SJCRH30 (cell line): ENCODE results near the gene ZNF474. TPM values are rescaled to one million over a fixed set of nuclear protein-coding genes. Genes with fewer than 3 reads are reported as not detected.
A peak's percentile ranks its signal among the peaks of the same experiment; 100 is the strongest.

Experiments
- DNase-seq, 2 experiments: peaks; one replicate each; pipeline ENCODE4 v3.0.0-alpha.2; 2015 to 2020
- H3K27ac ChIP-seq: fragments of 250-450 bp; sonication (Bioruptor Pico); 2 replicates; pipeline ENCODE4 v1.5.1; 2020; ENCODE audit warnings: mild to moderate bottlenecking, moderate library complexity
- H3K27me3 ChIP-seq: fragments of 250-450 bp; sonication (Bioruptor Pico); 2 replicates; pipeline ENCODE4 v1.5.1; 2020; ENCODE audit warnings: mild to moderate bottlenecking, moderate library complexity
- H3K36me3 ChIP-seq: fragments of 250-450 bp; sonication (Bioruptor Pico); 2 replicates; pipeline ENCODE4 v1.5.1; 2020; ENCODE audit warnings: mild to moderate bottlenecking, moderate library complexity
- H3K4me1 ChIP-seq: fragments of 250-450 bp; sonication (Bioruptor Pico); 2 replicates; pipeline ENCODE4 v1.5.1; 2020; ENCODE audit warnings: mild to moderate bottlenecking, moderate library complexity
- H3K4me3 ChIP-seq: fragments of 250-450 bp; sonication (Bioruptor Pico); 2 replicates; pipeline ENCODE4 v1.5.1; 2020; ENCODE audit warnings: mild to moderate bottlenecking, moderate library complexity
- H3K9me3 ChIP-seq: fragments of 250-450 bp; sonication (Bioruptor Pico); replicated peaks from 2 replicates; pipeline ENCODE4 v1.5.1; 2020; ENCODE audit warnings: mild to moderate bottlenecking, moderate library complexity
- total RNA-seq: library from RNA; depleted of rRNA; stranded (reverse); fragments of >200 nt; shearing (Covaris generic); gene quantifications from 2 replicates; pipeline ENCODE4 v1.2.3, GENCODE V29; 2014

ZNF474 gene
- total RNA-seq, 1 experiment from 2014 or later, result 0.16 TPM

DNA sequence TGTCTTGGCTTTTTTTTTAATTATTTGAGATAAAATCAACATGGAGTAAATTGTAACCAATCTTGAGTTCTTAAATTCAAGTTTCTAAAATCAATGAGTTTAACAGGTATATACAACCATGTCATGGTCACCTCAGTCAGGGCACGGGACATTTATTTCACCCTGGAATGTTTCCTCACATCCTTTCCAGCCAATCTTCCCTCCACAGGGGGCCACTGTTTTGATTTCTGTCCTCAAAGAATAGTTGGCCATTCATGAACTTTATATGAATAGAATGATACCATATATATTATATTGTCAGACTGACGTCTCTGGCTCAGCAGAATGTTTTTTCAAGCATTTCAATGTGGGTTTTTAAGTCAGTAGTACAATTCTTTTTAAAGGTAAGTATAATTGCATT, 806 bp downstream of the ZNF474 start:
- Histone ChIP-seq H3K27ac (no peak overlapping the region), H3K4me3 (no peak overlapping the region), H3K4me1 (peaks cover 24% of the 10 kb centered on the region), H3K27me3 (no peaks in the 10 kb centered on the region), H3K9me3 (no peaks in the 10 kb centered on the region), H3K36me3 (no peaks in the 10 kb centered on the region)
- no peak for DNase-seq

DNA sequence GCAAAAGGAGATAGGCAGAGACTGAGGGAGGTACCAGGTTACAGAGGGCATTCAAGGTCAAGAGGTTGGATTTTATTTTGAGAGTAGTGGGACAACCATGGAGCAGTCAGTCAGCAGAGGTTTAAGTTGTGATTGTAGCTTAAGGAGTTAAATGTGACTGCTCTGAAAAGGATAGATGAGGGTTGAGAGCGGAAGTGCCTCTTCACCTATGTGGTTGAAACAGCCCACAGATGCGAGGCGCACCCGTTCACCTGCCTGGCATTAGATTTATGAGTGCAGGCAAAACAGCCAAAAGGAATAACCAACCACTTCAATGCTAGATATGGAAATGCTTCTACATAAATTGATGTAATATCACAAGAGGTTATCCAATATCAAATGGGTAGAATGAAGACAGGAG, 8.4 kb downstream of the ZNF474 start:
- Histone ChIP-seq H3K4me3 (no peak overlapping the region), H3K27me3 (no peaks in the 10 kb centered on the region), H3K4me1 (no peaks in the 10 kb centered on the region), H3K36me3 (no peaks in the 10 kb centered on the region), H3K27ac (no peak overlapping the region), H3K9me3 (no peaks in the 10 kb centered on the region)
- DNase-seq, result no peak

DNA sequence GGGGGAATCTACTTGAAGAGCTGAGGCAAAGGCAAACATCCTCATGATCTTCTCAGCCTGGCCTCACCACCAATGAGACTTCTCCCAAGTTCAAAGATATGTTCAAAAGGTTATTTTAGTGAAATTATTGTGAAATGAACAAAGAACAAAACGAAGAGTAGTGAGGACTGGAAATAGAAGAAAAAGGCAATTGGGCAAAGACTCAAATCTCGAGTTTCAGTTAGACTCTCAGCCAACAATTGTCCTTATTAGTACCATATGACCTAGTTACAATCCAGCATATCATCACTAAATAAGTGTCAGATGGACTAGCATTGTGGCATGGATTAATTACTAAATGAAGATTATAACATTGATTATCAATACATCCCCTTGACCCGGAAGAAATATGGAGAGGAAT, 9.0 kb downstream of the ZNF474 start:
- Histone ChIP-seq H3K27ac (no peak overlapping the region), H3K27me3 (no peaks in the 10 kb centered on the region), H3K36me3 (no peaks in the 10 kb centered on the region), H3K4me1 (no peaks in the 10 kb centered on the region), H3K4me3 (no peak overlapping the region), H3K9me3 (no peaks in the 10 kb centered on the region)
- DNase-seq, result no peak

DNA sequence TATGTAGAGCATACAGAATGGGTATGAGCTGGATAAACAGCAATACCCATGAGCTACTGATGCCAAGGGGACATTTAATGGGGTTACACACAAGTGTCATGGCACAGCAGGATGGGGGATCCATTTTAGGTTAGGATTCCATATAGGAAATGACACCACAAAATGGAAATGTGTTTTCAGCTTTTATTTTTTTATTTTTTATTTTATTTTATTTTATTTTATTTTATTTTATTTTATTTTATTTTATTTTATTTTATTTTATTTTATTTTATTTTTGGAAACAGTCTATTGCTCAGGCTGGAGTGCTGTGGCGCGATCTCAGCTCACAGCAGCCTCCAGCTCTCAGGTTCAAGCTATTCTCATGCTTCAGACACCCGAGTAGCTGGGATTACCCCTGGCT, 11.6 kb downstream of the ZNF474 start:
- no peaks in the 10 kb centered on the region for H3K36me3 ChIP-seq
- peaks cover 15% of the 10 kb centered on the region for H3K4me1 ChIP-seq
- no peak overlapping the region for H3K27ac ChIP-seq
- no peaks in the 10 kb centered on the region for H3K9me3 ChIP-seq
- no peaks in the 10 kb centered on the region for H3K27me3 ChIP-seq
- DNase-seq, result no peak
- no peak overlapping the region for H3K4me3 ChIP-seq

DNA sequence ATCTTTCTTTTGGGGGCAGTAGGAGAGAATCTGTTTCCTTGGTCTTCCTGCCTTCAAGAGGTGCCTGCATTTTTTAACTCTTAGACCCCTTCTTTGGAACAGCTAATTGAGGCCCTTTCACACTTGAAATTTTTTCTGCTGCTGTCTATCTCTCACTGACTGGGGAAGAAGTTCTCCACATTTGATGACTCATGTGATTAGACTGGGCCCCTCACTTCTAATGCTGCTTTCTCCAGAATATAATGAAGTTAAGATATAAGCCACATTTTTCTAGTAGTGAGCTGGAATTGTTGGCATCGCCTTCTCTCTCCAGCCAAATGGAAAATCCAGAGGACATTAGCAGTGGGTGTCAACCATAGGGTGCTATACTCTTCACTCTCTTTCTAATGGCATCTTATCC, 12.4 kb downstream of the ZNF474 start:
- Histone ChIP-seq H3K9me3 (no peaks in the 10 kb centered on the region), H3K4me3 (no peak overlapping the region), H3K36me3 (no peaks in the 10 kb centered on the region), H3K4me1 (peaks cover 15% of the 10 kb centered on the region), H3K27ac (peak overlapping the region; percentile 10; the same call in 1 of the 2 replicates), H3K27me3 (no peaks in the 10 kb centered on the region)
- no peak for DNase-seq

DNA sequence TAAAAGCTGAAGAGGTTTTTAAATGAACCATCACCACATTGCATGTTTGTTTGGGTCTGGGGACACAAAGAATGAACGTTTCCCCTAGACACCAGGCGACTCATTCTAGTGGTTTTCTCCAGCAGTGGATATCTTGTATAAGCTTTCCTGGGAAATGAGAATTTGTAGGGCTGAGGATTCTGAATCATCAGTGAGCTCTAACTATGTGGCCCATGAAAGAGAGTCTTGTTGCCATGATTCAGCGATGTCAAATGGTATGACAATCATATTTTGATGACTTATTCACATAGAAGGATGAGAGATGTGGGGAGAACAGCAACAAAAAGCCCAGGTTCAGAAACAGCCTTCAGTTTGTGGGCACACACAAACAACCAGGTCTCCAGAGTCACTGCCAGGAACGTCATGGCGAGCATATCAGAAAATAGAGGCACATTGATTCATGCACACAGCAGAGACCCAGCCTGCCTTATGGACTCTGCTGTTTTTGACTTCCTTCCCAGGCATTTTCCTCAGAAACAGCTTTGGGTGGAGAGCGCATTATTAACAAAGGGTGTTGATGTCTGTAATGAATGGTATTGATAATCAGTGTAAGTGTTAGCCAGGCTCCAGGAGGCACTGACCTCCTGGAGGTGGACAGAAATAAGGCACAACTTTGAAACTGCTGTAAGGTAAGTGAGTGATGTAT, 13.3 kb downstream of the ZNF474 start:
- Histone ChIP-seq H3K27me3 (no peaks in the 10 kb centered on the region), H3K4me3 (no peak overlapping the region), H3K36me3 (no peaks in the 10 kb centered on the region), H3K27ac (peak overlapping the region; percentile 10; the same call in 1 of the 2 replicates), H3K4me1 (peaks cover 15% of the 10 kb centered on the region), H3K9me3 (no peaks in the 10 kb centered on the region)
- DNase-seq, result peak in 1 of 2 experiments; percentile 19

DNA sequence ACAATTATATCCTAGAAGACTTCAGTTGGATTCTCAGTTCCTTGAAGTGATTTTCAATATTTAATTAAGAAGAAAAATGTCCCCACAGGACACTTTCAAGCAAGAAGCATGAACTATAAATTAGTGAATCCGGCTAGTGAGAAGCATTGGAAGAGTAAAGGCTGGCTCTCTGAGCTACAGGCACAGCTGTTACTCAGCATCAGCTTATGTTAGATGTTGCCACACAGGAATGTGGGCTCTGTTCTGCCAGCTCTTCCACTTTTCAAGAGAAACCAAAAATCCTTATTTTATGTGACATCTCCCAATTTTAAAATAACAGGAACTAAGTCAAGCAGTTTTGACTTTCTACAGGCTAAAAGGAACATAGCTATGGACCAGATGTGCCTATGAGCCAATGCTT, 14.9 kb downstream of the ZNF474 start:
- Histone ChIP-seq H3K27ac (peak overlapping the region; percentile 46), H3K36me3 (no peaks in the 10 kb centered on the region), H3K27me3 (no peaks in the 10 kb centered on the region), H3K9me3 (no peaks in the 10 kb centered on the region), H3K4me3 (no peak overlapping the region), H3K4me1 (peaks cover 15% of the 10 kb centered on the region)
- peak; percentile 61 to 78 for DNase-seq

DNA sequence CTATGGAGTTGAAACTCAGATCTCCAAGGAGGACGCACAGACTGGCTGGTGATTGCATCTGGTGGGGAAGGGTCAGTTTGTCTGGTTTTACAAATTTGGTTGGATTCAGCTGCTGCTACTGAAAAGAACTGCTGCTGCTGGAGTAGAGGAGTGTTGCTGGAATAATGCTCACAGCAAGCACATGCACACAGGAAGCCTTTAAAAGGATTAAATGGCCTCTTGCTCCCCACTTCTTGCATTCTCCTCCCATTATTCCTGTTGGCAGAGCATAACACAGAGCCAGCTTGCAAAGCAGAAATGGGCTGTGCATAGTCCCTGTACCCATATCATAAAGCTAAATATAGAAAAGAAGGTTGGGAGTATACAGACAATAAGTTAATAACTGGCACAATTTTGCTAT, 16.6 kb downstream of the ZNF474 start:
- no peaks in the 10 kb centered on the region for H3K36me3 ChIP-seq
- no peak for DNase-seq
- peaks cover 15% of the 10 kb centered on the region for H3K4me1 ChIP-seq
- no peak overlapping the region for H3K4me3 ChIP-seq
- no peaks in the 10 kb centered on the region for H3K9me3 ChIP-seq
- no peak overlapping the region for H3K27ac ChIP-seq
- H3K27me3 ChIP-seq, result no peaks in the 10 kb centered on the region

DNA sequence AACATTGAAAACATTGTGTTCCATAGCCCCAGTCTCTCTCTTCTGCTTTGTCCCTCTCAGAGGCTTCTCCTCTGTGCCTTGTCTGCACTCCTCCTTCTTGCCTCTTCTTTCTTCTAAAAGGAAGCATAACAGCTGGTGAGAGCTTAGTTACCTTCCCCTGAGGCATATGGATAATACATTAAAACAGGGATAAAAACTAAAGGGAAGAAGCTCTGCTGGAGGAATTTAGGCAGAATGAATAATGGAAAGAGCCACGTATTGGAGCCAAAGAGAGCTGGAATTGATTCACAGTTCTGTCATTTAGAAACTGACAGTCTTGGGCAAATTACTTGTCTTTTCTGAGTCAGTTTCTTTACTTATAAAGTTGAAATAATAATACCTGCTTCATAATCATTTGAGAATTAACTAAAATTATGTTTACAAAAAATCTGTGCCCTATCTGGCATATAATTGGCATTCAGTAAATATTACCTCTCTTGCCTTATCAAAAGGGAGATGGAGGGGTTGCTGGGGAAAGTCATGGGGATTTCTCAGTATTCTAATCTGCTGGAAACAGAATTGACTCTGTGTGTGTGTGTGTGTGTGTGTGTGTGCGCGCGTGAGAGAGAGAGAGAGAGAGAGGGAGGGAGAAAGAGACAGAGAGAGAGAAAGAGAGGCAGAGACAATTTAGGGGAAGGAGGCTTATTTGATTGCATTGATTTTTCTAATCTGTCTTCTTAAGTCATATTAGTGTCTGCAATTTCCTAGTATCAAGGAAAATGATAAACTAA, 20.2 kb downstream of the ZNF474 start:
- Histone ChIP-seq H3K27me3 (no peaks in the 10 kb centered on the region), H3K4me3 (no peak overlapping the region), H3K27ac (no peak overlapping the region), H3K4me1 (peaks cover 7% of the 10 kb centered on the region), H3K9me3 (no peaks in the 10 kb centered on the region), H3K36me3 (no peaks in the 10 kb centered on the region)
- no peak for DNase-seq

DNA sequence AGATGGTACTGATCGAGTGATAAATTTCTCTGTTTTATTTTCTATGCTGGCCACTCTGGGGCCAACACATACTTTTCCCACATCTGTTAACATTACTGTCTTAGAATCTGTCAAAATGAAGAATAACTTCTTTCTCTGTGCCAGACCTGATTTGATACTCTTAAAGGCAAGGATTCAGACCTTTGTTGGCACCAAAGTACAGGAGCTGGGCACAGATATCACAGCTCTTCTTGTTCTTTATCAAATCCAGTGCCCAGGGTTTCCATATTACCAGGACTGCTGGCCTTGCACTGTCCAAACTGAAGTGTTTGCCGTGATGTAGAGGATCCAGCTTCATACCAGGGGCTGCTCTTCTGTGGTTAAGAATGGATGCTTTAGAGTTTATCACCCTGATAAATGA, 20.9 kb downstream of the ZNF474 start:
- H3K4me3 ChIP-seq, result no peak overlapping the region
- no peak overlapping the region for H3K27ac ChIP-seq
- H3K4me1 ChIP-seq, result peaks cover 2% of the 10 kb centered on the region; the same call in 1 of the 2 replicates
- no peaks in the 10 kb centered on the region for H3K27me3 ChIP-seq
- no peaks in the 10 kb centered on the region for H3K9me3 ChIP-seq
- DNase-seq, result no peak
- no peaks in the 10 kb centered on the region for H3K36me3 ChIP-seq

DNA sequence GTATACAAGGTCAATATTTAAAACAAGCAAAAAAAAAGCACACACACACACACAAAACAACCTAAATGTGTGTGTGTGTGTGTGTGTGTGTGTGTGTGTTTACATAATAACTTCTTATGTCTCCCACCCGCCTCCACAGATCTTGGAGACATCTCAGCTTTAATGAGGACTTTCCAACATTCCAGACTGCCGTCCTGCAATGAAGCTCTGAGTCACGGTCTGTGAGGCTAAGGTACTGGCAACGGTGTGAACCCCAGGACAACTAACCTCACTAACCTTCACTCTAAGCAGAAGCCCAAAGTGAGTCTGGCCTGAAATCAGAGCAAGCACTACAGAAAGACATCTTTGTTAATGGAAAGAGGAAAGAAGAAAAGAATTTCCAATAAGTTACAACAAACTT, 22.3 kb downstream of the ZNF474 start:
- Histone ChIP-seq H3K27ac (no peak overlapping the region), H3K4me1 (no peaks in the 10 kb centered on the region), H3K27me3 (no peaks in the 10 kb centered on the region), H3K4me3 (no peak overlapping the region), H3K36me3 (no peaks in the 10 kb centered on the region), H3K9me3 (no peaks in the 10 kb centered on the region)
- no peak for DNase-seq

DNA sequence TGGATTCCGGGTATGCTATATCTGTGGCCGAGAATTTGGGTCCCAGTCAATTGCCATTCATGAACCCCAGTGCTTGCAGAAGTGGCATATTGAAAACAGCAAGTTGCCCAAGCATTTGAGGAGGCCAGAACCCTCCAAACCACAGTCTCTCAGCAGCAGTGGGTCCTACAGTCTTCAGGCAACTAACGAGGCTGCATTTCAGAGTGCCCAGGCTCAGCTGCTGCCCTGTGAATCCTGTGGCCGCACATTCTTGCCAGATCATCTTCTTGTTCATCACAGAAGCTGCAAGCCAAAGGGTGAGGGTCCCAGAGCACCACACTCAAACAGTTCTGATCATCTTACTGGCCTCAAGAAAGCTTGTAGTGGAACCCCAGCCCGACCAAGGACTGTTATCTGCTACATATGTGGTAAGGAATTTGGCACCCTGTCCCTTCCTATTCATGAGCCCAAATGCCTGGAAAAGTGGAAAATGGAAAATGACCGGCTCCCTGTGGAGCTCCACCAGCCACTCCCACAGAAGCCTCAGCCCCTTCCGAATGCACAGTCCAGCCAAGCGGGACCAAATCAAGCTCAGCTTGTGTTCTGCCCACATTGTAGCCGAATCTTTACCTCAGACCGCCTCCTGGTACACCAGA, 23.0 kb downstream of the ZNF474 start:
- Histone ChIP-seq H3K27ac (no peak overlapping the region), H3K4me3 (no peak overlapping the region), H3K9me3 (no peaks in the 10 kb centered on the region), H3K27me3 (no peaks in the 10 kb centered on the region), H3K4me1 (no peaks in the 10 kb centered on the region), H3K36me3 (no peaks in the 10 kb centered on the region)
- DNase-seq, result no peak

DNA sequence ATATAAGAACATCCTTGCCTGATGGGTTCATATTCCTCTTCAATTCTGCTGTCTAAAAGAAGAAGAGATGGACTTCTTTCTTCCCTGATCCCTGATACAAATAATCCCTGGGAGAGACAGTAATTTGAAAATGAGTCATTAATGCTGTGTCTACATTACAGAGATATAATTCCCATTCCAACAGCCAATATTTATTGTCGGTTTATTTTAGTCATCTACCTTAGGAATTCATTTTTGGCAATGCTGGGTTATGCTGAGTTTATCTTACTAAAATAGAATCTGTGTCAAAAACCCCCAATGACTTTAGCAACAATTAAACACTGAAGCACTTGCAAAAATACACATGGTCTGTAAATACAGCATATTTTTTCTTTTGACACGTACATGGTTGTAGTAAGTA, 23.9 kb downstream of the ZNF474 start:
- Histone ChIP-seq H3K9me3 (no peaks in the 10 kb centered on the region), H3K27ac (no peak overlapping the region), H3K4me3 (no peak overlapping the region), H3K36me3 (no peaks in the 10 kb centered on the region), H3K4me1 (no peaks in the 10 kb centered on the region), H3K27me3 (no peaks in the 10 kb centered on the region)
- no peak for DNase-seq

DNA sequence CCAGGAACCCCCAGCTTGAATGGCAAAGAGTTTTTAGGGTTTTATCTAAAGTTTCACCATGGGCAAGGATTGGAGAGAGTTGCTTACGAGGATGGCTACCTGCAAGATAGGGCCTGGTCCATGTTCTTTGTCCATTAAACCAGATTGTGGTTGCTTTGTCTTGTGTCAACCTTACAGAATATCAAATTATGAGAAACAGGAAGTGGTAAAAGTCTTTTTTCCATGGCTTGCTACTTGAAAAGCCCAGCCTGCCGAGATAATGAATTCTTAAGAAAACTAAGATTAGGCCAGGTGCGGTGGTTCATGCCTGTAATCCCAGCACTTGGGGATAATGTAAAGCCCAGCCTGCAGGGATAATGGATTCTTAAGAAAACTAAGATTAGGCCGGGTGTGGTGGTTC, 24.4 kb downstream of the ZNF474 start:
- H3K9me3 ChIP-seq, result no peaks in the 10 kb centered on the region
- no peaks in the 10 kb centered on the region for H3K4me1 ChIP-seq
- H3K27me3 ChIP-seq, result no peaks in the 10 kb centered on the region
- no peak overlapping the region for H3K4me3 ChIP-seq
- no peak for DNase-seq
- no peaks in the 10 kb centered on the region for H3K36me3 ChIP-seq
- H3K27ac ChIP-seq, result no peak overlapping the region

DNA sequence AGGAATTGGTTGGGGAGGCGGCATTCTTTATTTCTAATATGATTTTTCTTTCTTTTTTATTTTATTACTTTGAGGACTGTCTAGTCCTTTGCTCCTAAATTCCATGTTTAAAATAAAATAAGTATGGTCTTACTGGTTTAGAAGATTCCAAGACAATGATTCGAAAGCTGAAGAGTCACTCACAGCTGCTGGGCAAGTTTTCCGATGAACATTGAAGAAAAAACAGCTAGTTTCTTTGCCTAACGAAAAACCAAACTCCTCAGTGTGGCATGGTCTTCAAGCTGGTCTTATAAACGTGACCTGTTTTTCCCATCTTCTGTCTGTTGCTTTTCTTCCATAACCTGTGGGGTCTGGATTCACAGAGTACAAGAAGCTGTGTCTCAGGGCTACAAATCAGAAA, 25.1 kb downstream of the ZNF474 start:
- H3K4me3 ChIP-seq, result no peak overlapping the region

More for the DNA sequence above, 25.1 kb downstream of the ZNF474 start:
- no peaks in the 10 kb centered on the region for H3K36me3 ChIP-seq
- no peaks in the 10 kb centered on the region for H3K27me3 ChIP-seq
- H3K27ac ChIP-seq, result no peak overlapping the region
- H3K9me3 ChIP-seq, result no peaks in the 10 kb centered on the region
- no peaks in the 10 kb centered on the region for H3K4me1 ChIP-seq
- no peak for DNase-seq
